Astrocyte of the cerebellum (primary cell): ENCODE data around the gene SEPTIN2.
"Not testable (repeated sequence)": the region's sequence is repeated elsewhere in the genome, so short reads cannot be mapped to it uniquely, and the experiment has no call there.

Experiments used
- DNase-seq: peaks from one replicate; pipeline ENCODE4 v3.0.0-alpha.2; 2011; ENCODE audit warnings: low read depth
- H3K4me3 ChIP-seq: 2 replicates; pipeline ENCODE4 v1.5.1; 2011; ENCODE audit warnings: mild to moderate bottlenecking, low read depth, low read length, moderate library complexity
- in situ Hi-C: cut with HindIII; loops from 2 replicates; pipeline ENCODE4 v1.10.0; 2017; ENCODE audit warnings: low sequenced_read_pairs
- TF ChIP-seq, protein P1 (sequence below): IDR thresholded peaks from 2 replicates; pipeline ENCODE4 v1.5.1; 2012; ENCODE audit warnings: low read length, low read depth, moderate library complexity, mild to moderate bottlenecking; ENCODE audit errors: missing control alignments

Gene SEPTIN2

DNA sequence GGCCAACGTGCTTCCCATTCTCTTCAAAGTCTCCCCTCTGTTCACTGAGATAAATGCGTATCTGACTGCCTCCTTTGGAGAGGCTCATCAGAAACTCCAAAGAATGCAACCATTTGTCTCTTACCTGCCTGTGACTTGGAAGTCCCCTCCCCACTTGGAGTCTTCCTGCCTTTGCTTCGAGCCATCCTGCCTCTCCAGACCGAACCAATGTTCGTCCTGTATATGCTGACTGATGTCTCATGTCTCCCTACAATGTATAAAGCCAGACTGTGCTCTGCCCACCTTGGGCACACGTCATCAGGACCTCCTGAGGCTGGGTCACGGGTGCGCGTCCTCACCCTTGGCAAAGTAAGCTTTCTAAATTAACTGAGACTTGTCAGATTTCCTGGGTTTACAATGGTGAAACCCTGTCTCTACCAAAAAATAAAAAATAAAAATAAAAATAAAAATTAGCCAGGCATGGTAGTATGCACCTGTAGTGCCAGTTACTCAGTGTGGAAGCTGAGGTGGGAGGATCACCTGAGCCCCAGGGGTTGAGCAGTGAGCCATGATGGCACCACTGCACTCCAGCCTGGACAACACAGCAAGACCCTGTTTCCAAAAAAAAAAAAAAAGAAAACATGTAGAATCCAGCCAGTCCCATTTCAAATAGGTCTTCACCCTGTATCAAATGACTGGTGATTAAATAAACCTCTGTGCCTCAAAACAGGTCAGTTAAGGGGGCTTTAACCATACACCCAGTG, 29.2 kb upstream of the SEPTIN2 start:
- DNase-seq = no peak
- in situ Hi-C loops = loop anchor here (10.0 kb wide), 1 partner anchor 62 kb away; no protein-coding TSS in a partner anchor
- no peak overlapping the region for H3K4me3 ChIP-seq
- TF ChIP-seq, protein P1, sequence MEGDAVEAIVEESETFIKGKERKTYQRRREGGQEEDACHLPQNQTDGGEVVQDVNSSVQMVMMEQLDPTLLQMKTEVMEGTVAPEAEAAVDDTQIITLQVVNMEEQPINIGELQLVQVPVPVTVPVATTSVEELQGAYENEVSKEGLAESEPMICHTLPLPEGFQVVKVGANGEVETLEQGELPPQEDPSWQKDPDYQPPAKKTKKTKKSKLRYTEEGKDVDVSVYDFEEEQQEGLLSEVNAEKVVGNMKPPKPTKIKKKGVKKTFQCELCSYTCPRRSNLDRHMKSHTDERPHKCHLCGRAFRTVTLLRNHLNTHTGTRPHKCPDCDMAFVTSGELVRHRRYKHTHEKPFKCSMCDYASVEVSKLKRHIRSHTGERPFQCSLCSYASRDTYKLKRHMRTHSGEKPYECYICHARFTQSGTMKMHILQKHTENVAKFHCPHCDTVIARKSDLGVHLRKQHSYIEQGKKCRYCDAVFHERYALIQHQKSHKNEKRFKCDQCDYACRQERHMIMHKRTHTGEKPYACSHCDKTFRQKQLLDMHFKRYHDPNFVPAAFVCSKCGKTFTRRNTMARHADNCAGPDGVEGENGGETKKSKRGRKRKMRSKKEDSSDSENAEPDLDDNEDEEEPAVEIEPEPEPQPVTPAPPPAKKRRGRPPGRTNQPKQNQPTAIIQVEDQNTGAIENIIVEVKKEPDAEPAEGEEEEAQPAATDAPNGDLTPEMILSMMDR = no peak

DNA sequence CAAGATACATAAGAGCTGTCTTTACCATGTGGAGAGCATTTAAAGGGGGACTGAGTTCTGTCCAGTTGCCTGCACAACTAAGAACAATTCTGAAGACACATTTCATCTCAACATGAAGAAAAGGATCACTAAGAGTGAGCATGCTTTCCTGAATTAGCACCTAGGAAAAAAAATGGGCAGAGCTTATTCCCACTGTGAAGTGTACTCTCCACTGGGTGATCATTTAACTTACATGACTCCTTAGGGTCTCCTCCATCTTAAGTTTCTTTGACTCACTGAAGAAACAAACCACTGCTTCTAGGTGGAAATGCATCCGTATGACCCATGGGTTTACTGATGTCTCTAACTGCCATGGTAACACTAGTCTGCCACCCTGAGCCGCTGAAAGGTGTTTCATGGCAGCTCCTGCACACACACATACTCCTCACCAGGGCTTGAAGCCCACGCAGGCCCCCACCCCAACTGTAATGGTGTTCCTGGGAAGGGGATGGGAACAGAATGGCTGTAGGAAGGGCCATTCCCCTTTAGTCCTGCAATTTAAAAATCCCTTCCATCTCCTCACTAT, 27.3 kb upstream of the SEPTIN2 start:
- TF ChIP-seq, protein P1 = no peak
- in situ Hi-C loops = loop anchor here (10.0 kb wide), 1 partner anchor 64 kb away; no protein-coding TSS in a partner anchor
- DNase-seq = no peak
- H3K4me3 ChIP-seq = no peak overlapping the region

DNA sequence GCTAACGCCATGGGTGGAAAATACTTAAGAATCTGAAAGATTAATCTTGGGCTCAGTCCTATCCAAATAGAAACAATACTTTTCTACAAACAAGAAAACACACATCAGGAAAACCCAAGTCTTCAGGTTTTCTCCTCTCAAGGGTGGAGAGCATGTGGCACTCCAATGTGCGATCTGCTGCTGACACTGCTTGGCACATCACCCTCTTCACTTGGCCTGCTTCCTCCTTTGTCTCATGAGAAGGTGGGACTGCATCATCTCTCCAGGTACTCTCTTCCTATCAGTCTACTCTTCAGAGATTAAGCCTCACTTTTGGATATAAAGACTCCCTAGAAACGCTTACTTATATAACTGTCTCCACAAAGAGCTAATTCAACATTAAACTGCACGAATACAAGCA, 26.7 kb upstream of the SEPTIN2 start:
- no peak overlapping the region for H3K4me3 ChIP-seq
- no peak for DNase-seq
- in situ Hi-C loops = loop anchor here (10.0 kb wide), 1 partner anchor 64 kb away; no protein-coding TSS in a partner anchor
- TF ChIP-seq, protein P1 = no peak

DNA sequence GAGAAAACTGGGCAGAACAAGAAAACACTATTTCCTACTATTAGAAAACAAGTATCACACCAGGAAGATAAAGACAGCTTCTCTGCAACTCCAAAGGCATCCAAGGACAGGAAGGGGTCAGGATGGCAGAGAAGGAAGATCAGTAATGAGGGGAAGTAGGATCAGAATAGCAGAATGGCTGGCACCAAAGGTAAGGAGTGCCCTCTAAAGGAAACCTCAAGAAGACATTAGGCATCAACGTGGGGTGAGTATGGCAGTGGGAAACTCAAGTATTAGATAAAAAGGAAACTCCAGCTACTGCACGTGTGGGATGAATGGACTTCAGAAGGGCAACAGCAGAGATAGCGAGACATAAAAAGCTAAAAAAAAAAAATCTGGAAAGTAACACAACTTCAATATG, 26.1 kb upstream of the SEPTIN2 start:
- no peak overlapping the region for H3K4me3 ChIP-seq
- in situ Hi-C loops = loop anchor here (10.0 kb wide), 1 partner anchor 65 kb away; no protein-coding TSS in a partner anchor
- TF ChIP-seq, protein P1 = no peak
- DNase-seq = no peak

DNA sequence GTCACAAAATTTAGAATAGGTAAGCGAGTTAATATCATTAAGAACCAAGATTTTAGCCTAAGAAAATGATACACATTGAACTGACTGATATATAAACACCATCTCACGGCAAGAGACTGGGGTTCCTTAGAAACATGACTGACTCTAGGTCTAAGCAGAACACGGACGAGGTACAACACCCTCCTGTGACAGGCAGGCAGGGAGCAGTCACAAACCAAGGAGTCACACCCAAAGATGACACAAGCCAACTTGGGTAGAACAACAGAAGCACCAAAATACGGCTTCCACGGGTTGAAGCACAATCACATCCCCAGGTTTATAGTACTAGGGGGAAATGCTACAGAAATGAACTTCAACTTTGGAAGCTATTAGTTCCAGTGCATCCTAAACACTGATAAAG, 24.6 kb upstream of the SEPTIN2 start:
- TF ChIP-seq, protein P1 = no peak
- no peak for DNase-seq
- no peak overlapping the region for H3K4me3 ChIP-seq
- in situ Hi-C loops = no loop called here

DNA sequence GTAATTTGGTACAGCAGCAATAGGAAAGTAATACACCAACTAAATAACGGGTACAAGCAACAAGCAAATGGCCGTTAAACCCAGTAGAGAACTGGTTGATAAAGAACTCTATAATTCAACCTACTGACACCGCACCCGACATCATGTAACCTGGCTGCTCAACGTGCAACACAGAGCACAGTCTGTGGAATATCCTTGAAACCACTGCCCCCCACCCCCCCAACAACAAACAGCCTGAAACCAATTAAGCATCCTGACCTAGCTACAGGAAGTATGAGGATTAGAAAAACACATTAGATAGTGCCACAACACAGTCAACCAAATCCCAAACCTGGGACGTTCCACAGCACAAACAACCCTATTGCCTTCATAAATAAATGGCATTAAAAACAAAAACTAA, 23.7 kb upstream of the SEPTIN2 start:
- in situ Hi-C loops = no loop called here
- no peak for DNase-seq

DNA sequence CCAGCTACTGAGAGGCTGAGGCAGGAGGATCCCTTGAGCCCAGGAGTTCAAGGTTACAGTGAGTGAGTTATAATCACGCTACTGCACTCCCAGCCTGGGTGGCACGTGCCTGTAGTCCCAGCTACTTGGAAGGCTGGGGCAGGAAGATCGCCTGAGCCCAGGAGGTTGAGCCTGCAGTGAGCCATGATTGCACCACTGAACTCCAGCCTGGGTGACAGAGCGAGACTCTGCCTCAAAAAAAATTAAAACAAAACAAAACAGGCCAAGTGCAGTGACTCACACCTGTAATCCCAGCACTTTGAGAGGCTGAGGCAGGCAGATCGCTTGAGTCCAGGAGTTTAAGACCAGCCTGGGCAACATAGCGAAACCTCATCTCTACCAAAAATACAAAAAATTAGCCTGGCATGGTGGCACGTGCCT, 22.3 kb upstream of the SEPTIN2 start:
- in situ Hi-C loops, H3K4me3 ChIP-seq, DNase-seq: not testable (repeated sequence)

More for the DNA sequence above, 23.7 kb upstream of the SEPTIN2 start:
- TF ChIP-seq, protein P1 = no peak
- H3K4me3 ChIP-seq = no peak overlapping the region
